Activated CD4-positive, CD25-positive, alpha-beta regulatory T cell treated with anti-CD3 and anti-CD28 coated beads, Interleukin-2, amount 50 U/mL, for 72 hours (primary cell): ENCODE data around the gene SLC27A6.
"Not testable (repeated sequence)": the region's sequence is repeated elsewhere in the genome, so short reads cannot be mapped to it uniquely, and the experiment has no call there.

ENCODE experiments used
- DNase-seq: peaks from one replicate; pipeline ENCODE4 v3.0.0; 2021

The SLC27A6 gene

DNA sequence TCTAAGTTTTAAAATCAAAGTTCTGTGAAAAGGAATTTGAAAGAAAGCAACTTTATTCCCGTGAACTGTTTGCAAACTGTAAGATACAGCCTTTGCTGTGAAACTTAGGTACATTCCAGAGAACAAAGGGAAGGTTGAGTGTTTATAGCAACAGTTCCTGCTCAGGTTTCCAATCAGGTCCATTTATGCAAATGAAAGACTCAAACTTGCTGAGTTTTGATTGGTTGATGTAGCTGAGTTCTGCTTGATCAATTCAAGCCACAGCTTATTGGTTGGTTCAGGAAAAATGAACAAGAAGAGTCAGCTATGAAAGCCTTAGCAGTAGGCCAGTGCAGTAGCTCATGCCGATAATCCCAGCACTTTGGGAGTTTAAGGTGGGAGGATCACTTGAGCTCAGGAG lies 37.9 kb downstream of the SLC27A6 start:
- no peak for DNase-seq

- DNase-seq: no peak
These were observed 48.9 kb downstream of the SLC27A6 start for GRCh38 chr5:129014185-129014584.

- no peak for DNase-seq
These were observed 53.5 kb downstream of the SLC27A6 start for GRCh38 chr5:129018837-129019236.

- no peak for DNase-seq
These were observed 54.2 kb downstream of the SLC27A6 start for GRCh38 chr5:129019401-129019908.

- no peak for DNase-seq
These were observed 55.4 kb downstream of the SLC27A6 start for GRCh38 chr5:129020683-129021082.

DNA sequence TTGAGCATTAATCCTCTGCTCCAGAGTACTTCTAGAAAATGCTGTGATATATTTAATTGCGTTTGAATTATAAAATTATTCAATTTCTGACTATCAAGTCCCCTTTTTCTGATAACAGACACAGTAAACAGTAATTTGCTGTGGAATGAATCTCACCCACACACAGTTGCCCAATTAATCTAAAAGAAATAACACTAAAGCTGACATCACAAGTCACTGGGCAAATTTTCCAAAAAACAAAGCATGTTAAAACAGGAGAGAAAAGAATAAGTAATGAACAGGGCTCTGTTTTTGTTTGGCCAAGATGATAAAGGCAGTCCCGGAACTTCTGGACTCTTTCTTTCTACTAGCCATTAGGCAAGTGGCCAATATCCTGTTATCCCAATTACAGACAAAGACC lies 56.5 kb downstream of the SLC27A6 start:
- no peak for DNase-seq

GRCh38 chr5:129022599-129022998 lies 57.3 kb downstream of the SLC27A6 start:
- no peak for DNase-seq

- no peak for DNase-seq
These were observed 62.0 kb downstream of the SLC27A6 start for GRCh38 chr5:129027260-129027659.

- DNase-seq: no peak
These were observed 66.8 kb downstream of the SLC27A6 start for GRCh38 chr5:129031886-129032683.

GRCh38 chr5:129036257-129036656 lies 71.0 kb downstream of the SLC27A6 start:
- DNase-seq: not testable (repeated sequence)

- DNase-seq: no peak
These were observed 76.1 kb downstream of the SLC27A6 start for GRCh38 chr5:129041196-129041881.

GRCh38 chr5:129042306-129042705 lies 77.0 kb downstream of the SLC27A6 start:
- no peak for DNase-seq

DNA sequence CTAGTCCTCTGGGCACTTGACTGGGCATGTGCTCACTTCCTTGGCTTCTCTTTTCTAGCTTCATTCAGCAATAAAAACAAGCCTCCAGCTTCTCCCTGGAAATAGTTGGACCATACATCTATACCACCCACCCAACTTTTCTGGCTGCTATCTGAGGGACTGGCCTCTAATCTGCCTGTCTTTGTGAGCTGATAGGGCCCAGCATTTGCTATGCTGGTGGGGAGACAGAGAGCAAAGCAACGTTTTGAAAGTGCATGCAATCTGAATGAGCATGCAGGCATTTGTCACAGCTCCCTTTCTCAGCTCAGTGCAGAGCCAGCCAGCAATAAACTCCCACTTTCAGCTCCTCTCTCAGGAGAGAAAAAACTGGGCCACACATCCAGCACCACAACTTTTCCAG lies 78.6 kb downstream of the SLC27A6 start:
- DNase-seq: no peak

GRCh38 chr5:129046151-129046550 lies 80.9 kb downstream of the SLC27A6 start:
- DNase-seq: no peak

- no peak for DNase-seq
These were observed 83.2 kb downstream of the SLC27A6 start for GRCh38 chr5:129048509-129048908.

- DNase-seq: no peak
These were observed 84.0 kb downstream of the SLC27A6 start for GRCh38 chr5:129049126-129049799.

- DNase-seq: no peak
These were observed 86.0 kb downstream of the SLC27A6 start for GRCh38 chr5:129051283-129051682.

- DNase-seq: no peak
These were observed 88.2 kb downstream of the SLC27A6 start for GRCh38 chr5:129053438-129053837.

DNA sequence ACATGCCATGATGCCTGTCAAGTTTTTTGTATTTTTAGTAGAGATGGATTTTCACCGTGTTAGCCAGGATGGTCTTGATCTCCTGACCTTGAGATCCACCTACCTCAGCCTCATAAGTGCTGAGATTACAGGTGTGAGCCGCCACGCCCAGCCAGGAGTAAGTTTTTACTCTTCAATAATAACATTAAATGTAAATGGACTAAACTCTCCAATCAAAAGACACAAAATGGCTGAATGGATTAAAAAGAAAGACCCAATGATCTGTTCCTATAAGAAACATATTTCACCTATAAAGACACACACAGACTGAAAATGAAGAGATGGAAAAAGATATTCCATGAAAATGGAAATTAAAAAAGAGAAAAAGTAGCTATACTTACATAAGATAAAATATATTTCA lies 92.0 kb downstream of the SLC27A6 start:
- no peak for DNase-seq

DNA sequence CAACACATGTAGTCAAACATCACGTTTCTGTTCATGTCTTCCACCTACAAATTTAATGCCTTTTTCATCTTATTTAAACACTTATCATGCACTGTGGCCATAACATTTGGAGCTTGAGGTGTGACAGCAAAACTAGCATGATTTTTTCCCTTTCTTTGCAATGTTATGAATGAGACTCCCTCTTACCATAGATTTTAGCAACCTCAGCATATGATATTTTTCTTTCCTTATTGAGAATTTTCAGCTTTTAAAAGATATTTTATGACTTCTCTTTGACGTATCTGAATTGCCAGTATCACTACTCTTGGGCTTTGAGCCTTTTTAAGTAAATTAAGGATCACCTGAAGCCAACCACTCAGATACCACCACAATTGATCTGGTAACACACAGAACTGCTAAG lies 96.6 kb downstream of the SLC27A6 start:
- no peak for DNase-seq

- DNase-seq: no peak
These were observed 98.3 kb downstream of the SLC27A6 start for GRCh38 chr5:129063483-129064113.

- no peak for DNase-seq
These were observed 100.4 kb downstream of the SLC27A6 start for GRCh38 chr5:129065721-129066120.

DNA sequence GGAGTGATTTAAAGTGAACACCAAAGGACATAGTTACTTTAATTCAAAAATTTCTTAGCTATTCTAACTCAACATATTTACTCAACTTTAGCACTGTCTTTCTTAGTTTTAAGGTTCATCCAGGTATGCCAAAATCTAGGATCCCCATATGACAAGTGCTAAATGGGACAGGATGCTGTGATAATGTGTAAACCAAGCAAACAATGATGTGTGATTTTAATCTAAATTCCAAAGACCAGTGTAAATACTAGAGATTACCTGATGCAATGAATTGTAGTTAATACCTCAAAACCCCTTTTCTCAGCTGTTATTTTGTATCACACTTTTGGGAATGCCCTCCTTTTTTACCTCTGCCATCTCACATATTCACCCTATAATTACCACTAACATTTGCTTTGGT lies 102.5 kb downstream of the SLC27A6 start:
- DNase-seq: no peak
